ENCODE results near the gene TRPC3. TPM values are rescaled to one million over a fixed set of nuclear protein-coding genes. Genes with fewer than 3 reads are reported as not detected.

Gene TRPC3
- total and polyA plus RNA-seq, 7 donors: 0.04 to 0.15 (median 0.08) TPM; not detected in 1

- ATAC-seq: no peak
- intact Hi-C loops (cut with DNase I): no loop called here
- Histone ChIP-seq H3K36me3 (ENCODE audit: insufficient read depth in 1 of 2, low read depth in 1 of 2) (no peaks in the 10 kb centered on the region), H3K27me3 (ENCODE audit: insufficient read depth in 3 of 3, low read length in 2 of 3) (peaks cover 0 to 15% (median 7%) of the 10 kb centered on the region in 3 donors), H3K9me3 (no peaks in the 10 kb centered on the region), H3K4me3 (no peak overlapping the region), H3K4me1 (no peaks in the 10 kb centered on the region), H3K27ac (no peak overlapping the region)
- WGBS, 3 donors: 68 to 77% (median 70%) methylated on average over 5 of the region's 5 CpGs
- DNase-seq: no peak
- no peak for TF ChIP-seq CTCF (IDR thresholded peaks at IDR 0.05)
These were observed 13.4 kb downstream of the TRPC3 start for GRCh38 chr4:121938282-121939092.

- no peak overlapping the region for H3K27ac ChIP-seq
- WGBS, 3 donors: 64 to 78% (median 76%) methylated on average over 4 of the region's 4 CpGs
- no peak overlapping the region for H3K4me3 ChIP-seq
- H3K9me3 ChIP-seq: no peaks in the 10 kb centered on the region
- no peak for TF ChIP-seq CTCF (IDR thresholded peaks at IDR 0.05)
- no peak for ATAC-seq
- no peak for DNase-seq
- intact Hi-C loops (cut with DNase I): no loop called here
- H3K27me3 ChIP-seq (ENCODE audit: insufficient read depth in 3 of 3, low read length in 2 of 3): peaks cover 1 to 3% (median 2%) of the 10 kb centered on the region in 3 donors
- H3K4me1 ChIP-seq: no peaks in the 10 kb centered on the region
- H3K36me3 ChIP-seq (ENCODE audit: insufficient read depth in 1 of 2, low read depth in 1 of 2): no peaks in the 10 kb centered on the region
These were observed 15.8 kb downstream of the TRPC3 start for GRCh38 chr4:121936101-121936500.

GRCh38 chr4:121934635-121935034, 17.2 kb downstream of the TRPC3 start:
- no peaks in the 10 kb centered on the region for H3K4me1 ChIP-seq
- DNase-seq (no peak), ATAC-seq (no peak)
- 53 to 61% (median 59%) methylated on average over 1 of the region's 1 CpG for WGBS, 3 donors
- no peak overlapping the region for H3K27ac ChIP-seq
- no peak for TF ChIP-seq CTCF (IDR thresholded peaks at IDR 0.05)
- H3K27me3 ChIP-seq (ENCODE audit: insufficient read depth in 3 of 3, low read length in 2 of 3): peaks cover 0 to 2% (median 0%) of the 10 kb centered on the region in 3 donors
- H3K36me3 ChIP-seq (ENCODE audit: insufficient read depth in 1 of 2, low read depth in 1 of 2): no peaks in the 10 kb centered on the region
- no peaks in the 10 kb centered on the region for H3K9me3 ChIP-seq
- no peak overlapping the region for H3K4me3 ChIP-seq
- intact Hi-C loops (cut with DNase I): no loop called here

GRCh38 chr4:121932212-121932974, 19.5 kb downstream of the TRPC3 start:
- H3K9me3 ChIP-seq: no peaks in the 10 kb centered on the region
- no peaks in the 10 kb centered on the region for H3K36me3 ChIP-seq (ENCODE audit: insufficient read depth in 1 of 2, low read depth in 1 of 2)
- 54 to 74% (median 66%) methylated on average over 59 of the region's 59 CpGs for WGBS, 3 donors
- no peak overlapping the region for H3K27ac ChIP-seq
- no peak overlapping the region for H3K4me3 ChIP-seq
- no peaks in the 10 kb centered on the region for H3K4me1 ChIP-seq
- H3K27me3 ChIP-seq (ENCODE audit: insufficient read depth in 3 of 3, low read length in 2 of 3): peaks cover 0 to 2% (median 0%) of the 10 kb centered on the region in 3 donors
- TF ChIP-seq CTCF (IDR thresholded peaks at IDR 0.05): no peak
- ATAC-seq: no peak
- peak in 1 of 2 donors; percentile 48 for DNase-seq
- intact Hi-C loops (cut with DNase I): no loop called here

Data from psoas muscle (tissue), 8 donors.